Mucosa of gallbladder (tissue), 1 donor: ENCODE measurements around the gene HHIPL2. TPM values are rescaled to one million over a fixed set of nuclear protein-coding genes. Genes with fewer than 3 reads are reported as not detected.
"Not testable (repeated sequence)": the region's sequence is repeated elsewhere in the genome, so short reads cannot be mapped to it uniquely, and the experiment has no call there.

Source experiments
- DNase-seq: peaks from one replicate; pipeline ENCODE4 v3.0.0-alpha.2; 2020; ENCODE audit warnings: low spot score
- total RNA-seq: library from RNA; stranded (reverse); gene quantifications from one replicate; pipeline ENCODE4 v1.2.1, GENCODE V29; 2021
- donor health status: DM: no; HTN: no; CAD: no.

Gene HHIPL2
- total RNA-seq, 1 donor from 2014 or later: 2.0 TPM

DNA sequence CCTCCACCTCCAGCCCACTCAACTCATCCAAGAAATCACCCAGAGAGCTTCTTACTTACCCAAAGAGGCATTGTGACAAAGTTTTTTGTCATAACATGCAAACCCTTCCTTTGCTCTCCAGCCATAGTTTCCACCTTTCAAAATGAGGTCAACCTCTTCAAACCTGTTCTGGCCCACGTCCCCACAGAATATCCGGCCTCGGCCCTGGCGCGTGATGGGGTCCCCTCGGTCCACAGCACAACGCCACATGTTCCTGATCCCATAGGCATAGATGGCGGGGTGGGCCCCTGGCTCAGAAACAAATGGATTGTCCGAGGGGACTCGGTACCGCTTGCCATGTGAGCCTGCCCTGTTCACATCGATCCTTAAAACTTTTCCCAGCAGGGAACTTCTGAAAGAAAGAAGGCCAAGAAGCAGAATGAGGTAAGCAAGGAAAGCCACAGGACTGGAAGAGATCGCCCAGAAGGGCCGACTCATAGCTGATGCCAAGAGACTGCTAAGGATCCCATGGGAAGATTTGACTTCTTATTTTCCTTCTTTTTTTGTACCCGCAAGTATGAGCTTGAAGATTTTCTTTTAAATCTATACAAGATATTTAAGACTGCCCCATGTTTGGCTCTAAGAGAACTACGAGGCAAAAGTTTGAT lies 7.8 kb downstream of the HHIPL2 start:
- DNase-seq: no peak

DNA sequence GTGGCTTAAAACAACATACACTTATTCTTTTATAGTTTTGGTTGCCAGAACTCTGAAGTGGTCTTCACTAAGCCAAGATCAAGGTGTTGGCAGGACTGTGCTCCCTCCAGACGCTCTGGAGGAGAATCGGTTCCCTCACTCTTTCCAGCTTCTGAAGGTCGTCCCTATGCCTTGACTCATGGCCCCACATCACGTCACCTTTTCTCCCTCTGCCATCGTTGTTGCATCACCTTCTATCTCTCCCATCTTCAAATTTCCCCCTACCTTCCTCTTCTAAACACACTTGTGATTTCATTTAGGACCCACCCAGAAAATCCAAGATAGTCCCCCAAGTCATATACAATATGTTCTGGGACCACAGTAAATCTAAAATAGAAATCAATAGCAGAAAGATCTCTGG lies 12.4 kb downstream of the HHIPL2 start:
- no peak for DNase-seq

DNA sequence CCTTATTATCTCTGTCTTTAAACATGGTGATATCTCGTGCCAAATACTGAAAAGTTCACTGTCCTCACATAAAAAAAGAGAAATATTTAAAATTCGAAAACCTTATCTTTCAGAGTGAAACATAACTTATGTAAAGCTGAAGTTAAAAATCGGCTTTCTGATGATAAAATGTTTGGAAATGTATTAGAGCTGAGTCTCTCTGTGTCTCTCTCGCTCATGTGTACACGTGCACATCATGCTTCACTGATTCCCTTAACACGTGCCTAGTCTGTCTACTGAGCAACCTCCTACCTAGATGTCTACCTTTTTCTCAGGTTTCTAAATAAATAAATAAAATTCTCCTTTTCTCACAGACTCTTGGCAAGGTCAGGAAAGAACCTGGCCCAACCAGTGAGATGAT lies 17.1 kb downstream of the HHIPL2 start:
- DNase-seq: no peak

DNA sequence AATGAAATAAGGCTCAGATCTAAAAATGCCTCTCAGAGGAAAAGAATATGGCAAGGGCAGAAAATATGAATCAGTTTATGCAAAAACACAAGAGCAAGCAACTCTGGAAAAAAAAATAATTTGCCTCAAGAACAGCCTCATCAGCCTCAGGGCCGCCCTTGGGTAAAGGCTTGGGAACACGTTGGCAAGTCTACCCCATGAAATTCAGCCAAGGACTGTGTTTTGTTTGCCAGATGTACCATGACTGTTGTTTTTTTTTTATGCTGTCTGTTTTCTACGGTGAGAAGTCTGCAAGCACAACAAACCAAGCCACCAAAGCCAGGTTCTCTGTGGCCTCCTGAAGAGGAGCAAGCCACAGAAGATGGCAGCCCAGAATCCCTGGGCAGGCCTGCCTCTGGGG lies 18.0 kb downstream of the HHIPL2 start:
- DNase-seq: no peak

DNA sequence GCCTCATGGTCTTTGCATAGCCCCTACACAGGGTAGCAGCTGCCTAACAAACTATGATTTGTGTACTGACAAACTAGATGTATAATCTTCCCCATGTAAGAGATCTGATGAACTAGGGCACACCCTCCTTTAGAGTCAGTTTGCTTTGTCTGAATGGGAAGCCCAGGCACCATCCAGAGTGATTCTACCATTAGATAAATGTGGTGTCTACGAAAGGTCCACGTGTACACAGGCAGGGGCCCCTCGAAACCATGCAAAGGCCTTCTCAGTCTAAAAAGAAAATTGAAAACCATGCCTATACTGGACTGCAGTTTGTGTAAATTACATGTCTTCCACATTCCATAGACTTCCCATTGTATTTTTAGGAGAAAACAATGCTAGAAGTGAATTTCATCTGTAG lies 18.7 kb downstream of the HHIPL2 start:
- no peak for DNase-seq

DNA sequence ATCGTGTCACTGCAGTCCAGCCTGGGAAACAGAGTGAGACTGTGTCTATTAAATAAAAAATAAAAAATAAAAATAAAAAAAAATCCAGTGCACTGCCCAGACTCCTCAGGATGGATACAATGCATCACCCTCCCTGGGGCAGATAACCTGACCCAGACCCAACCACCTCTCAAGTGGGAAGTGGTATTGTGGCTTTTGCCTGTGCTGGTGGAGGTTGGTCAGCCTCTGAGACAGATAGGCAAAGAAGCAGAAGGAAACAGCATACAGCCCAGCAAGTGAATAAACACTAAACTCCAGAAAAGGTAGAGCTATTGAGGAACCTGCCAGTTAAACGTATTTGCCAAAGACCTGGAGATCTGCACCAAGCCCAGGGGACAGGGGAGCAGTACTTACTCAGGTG lies 22.0 kb downstream of the HHIPL2 start:
- no peak for DNase-seq

DNA sequence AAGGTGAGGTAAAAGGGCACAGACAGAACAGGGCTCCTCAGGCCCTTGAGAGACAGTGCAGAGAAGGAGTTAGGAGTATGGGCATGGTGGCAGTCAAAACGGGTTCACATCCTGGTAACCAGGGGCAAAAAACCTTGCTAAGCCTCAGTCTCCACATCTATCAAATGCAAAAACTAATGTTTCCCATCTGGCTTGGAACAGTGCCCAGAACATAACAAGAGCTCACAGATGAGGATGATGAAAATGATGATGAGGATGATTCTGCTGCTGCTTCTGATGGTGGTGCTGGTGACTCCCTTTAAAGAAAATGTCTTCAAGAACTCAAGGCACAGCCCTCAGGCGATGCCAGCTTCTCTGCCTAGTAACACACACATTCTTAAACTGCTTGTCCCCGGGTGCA lies 24.1 kb downstream of the HHIPL2 start:
- DNase-seq: no peak

DNA sequence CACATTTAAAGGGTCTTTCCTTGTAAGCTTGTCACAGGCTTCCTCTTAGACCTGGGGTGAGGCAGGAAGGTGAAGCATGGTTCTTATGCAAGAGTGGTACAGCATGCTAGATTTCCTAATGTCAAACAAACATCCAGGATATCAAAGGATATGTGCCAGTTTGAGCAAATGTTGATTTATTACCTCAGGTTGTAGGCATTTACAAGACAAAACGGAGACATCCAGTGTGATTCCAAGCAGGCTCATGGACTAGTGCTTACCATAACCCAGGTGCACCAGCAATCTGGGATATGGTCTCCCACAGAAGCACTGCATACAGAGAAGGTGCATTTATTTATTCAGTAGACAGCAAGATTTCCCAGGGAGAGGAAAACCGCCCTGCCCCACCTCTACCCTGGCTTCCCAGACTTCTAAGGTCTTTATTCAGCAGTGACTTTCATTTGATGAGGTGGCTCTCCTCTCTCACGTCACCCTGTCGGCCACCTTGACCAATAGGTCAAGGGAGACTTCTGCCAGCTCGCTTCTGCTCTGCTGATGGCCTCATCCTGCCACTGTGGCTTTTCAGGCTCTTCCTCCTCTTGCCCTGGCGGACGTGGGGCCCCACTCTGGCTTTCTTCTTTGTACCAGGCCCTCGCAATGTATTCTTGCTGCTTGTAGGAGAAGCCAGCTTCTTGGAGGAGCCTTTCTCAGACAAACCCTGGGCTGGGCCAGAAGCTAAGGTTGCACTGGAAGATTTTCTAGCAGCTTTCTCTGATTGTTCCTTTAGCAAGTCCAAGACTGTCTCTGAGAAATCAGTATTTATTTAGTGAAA lies 25.6 kb downstream of the HHIPL2 start:
- DNase-seq: no peak

DNA sequence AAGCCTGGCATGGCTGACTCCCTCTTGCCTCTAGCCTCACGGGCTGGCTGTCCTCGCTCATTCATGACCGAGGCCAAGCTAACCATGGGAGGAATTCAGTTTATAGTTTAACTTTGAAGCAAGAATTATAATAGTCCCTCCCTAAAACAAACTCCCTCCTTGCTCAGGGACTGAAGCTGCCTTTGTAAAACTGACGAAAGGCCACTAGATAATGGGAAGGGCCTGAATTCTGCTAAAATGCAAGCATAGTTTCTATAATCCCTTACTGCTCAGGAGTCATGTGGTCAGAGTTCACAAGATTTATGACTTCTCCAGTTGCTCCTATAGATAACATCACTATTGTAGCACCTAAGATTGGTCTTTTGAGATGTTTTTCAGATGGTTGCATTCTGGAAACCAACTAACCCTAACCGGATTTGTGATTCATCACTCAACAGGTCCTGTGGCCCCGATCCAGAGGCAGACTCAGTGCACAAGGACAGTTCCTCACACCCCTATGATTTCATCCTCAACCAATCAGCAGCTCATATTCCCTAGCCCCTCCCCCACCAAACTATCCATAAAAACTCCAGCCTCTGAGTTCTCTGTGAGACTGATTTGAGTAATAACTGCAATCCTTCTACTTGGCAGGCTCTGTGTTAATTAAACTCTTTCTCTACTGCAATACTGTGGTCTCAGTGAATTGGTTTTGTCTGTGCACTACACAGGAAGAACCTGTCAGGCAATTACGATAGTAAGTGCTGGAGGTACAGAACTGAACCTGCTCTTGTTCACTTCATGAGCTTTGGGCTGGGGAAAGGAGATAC lies 26.4 kb downstream of the HHIPL2 start:
- no peak for DNase-seq

DNA sequence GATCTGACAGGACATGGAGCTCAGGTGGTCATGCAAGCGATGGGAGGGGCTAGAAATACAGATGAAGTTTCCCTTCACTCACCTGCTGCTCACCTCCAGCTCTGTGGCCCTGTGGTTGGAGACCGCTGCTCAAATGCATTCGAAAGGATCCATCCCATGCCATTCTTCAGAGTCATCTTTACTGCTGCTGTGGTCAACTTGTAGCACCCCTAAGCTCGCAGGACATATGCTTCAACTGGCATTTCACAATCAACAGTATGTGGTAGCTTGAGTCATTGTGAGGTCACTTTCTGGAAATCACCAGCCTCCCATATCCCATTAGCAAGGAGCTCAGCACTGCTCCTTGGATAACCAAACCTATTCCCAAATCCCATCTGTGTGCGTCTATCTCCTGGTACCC lies 58.4 kb downstream of the HHIPL2 start:
- not testable (repeated sequence) for DNase-seq

DNA sequence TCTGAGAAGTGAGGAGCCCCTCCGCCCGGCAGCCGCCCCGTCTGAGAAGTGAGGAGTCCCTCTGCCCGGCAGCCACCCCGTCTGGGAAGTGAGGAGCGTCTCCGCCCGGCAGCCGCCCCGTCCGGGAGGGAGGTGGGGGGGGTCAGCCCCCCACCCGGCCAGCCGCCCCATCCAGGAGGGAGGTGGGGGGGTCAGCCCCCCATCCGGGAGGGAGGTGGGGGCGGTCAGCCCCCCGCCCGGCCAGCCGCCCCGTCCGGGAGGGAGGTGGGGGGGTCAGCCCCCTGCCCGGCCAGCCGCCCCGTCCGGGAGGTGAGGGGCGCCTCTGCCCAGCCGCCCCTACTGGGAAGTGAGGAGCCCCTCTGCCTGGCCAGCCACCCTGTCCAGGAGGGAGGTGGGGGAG lies 60.1 kb downstream of the HHIPL2 start:
- DNase-seq: not testable (repeated sequence)

DNA sequence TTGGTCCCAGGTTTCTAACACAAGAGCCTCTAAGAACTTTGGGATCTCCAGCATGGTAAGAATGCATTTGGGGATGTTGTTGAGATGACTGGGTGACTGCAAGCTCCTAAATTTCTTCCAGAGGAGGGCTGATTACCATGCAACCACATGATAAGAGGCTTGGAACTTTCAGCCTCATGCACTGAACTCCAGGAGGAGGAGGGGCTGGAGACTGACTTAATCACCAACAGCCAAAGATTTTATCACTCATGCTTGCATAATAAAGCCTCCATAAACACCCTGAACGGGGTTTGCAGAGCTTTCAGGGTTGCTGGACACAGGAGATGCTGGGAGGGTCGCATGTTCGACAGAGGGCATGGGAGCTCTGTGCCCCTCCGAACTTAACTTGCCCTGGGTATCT lies 63.9 kb downstream of the HHIPL2 start:
- DNase-seq: not testable (repeated sequence)

DNA sequence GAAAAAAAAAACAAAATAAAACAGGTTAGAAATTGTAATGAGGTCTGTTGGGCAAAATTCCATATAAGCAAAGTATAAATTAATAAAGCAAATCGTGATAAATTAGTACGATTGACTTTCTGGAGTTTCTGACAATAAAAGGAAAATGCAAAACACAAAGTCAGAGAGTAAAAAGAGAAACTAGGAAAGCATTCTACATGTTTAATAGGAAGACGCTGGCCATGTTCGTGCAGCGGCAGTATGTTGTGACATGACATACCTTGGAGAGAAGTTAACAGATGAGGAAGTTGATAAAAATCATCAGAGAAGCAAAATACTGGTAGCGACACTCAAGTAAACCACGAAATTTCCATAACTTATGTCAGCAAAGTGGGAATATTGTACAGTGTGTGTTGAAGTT lies 68.3 kb downstream of the HHIPL2 start:
- not testable (repeated sequence) for DNase-seq

DNA sequence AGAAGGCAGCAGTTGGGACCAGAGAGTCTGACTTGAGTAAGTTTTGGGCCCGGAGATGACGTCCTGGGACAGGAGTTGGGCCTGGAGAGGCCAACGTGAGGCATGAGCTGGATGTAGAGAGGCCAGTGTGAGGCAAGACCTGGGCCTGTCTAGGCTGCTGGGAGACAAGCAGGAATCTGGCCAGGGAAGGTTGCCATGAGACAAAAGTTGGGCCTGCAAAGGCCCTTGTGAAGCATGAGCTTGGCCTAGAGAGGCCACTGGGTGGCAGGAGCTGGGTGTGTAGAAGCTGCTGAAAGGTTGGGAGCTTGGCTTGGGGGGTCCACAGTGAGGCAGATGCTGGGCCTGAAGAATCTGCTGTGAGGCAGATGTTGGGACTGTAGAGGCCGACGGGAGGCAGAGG lies 71.5 kb downstream of the HHIPL2 start:
- DNase-seq: not testable (repeated sequence)

DNA sequence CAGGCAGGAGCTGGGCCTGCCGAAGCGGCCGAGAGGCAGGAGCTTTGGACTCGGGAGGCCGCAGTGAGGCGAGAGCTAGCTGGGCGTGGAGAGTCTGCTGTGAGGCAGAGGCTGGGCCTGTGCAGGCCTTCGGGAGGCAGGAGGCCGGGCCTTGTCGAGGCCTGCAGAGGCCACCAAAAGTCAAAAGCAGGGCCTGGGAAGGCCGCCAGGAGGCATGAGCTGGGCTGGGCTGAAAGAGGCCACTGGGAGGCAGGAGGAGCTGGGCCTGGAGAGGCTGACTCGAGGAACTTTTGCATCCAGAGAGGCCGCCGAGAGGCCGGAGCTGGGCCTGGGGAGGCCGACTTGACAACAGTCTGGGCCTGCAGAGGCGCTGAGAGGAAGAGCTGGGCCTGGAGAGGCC lies 74.2 kb downstream of the HHIPL2 start:
- not testable (repeated sequence) for DNase-seq

DNA sequence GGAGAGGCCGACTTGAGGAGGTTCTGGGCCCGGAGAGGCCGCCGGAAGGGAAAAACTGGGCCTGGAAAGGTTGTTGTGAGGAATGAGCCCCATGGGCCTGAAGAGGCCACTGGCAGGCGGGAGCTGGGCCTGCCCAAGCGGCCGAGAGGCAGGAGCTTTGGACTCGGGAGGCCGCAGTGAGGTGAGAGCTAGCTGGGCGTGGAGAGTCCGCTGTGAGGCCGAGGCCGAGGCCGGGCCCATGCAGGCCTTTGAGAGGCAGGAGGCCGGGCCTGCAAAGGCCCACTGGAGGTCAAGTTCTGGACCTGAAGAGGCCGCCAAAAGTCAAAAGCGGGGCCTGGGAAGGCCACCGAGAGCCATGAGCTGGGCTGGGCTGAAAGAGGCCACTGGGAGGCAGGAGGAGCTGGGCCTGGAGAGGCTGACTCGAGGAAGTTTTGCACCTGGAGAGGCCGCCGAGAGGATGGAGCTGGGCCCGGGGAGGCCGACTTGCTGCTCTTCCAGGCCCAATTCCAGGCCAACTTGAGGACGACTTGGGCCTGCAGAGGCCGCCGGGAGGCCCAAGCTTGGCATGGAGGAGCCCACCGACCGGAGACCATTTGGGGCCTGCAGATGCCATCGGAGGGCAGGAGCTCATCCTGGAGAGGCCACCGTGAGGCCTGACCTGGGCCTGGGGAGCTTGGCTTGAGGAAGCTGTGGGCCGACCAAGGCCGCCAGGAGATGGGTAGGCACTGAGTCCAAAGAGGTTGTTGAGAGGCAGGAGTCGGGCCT lies 74.9 kb downstream of the HHIPL2 start:
- DNase-seq: not testable (repeated sequence)

Other genes starting within 250 kb of the HHIPL2 start
- 7.5 TPM for gene TAF1A, start 41.8 kb upstream of the HHIPL2 start, total RNA-seq
- gene MIA3, start 70.0 kb upstream of the HHIPL2 start, total RNA-seq: 78.6 TPM
- 76.9 TPM for gene AIDA, start 164.4 kb upstream of the HHIPL2 start, total RNA-seq
- 61.8 TPM for gene BROX, start 164.5 kb upstream of the HHIPL2 start, total RNA-seq
- 36.8 TPM for gene FAM177B, start 189.1 kb upstream of the HHIPL2 start, total RNA-seq